ENCODE data around the gene CHTOP.
A peak's percentile ranks its signal among the peaks of the same experiment; 100 is the strongest.

DNA sequence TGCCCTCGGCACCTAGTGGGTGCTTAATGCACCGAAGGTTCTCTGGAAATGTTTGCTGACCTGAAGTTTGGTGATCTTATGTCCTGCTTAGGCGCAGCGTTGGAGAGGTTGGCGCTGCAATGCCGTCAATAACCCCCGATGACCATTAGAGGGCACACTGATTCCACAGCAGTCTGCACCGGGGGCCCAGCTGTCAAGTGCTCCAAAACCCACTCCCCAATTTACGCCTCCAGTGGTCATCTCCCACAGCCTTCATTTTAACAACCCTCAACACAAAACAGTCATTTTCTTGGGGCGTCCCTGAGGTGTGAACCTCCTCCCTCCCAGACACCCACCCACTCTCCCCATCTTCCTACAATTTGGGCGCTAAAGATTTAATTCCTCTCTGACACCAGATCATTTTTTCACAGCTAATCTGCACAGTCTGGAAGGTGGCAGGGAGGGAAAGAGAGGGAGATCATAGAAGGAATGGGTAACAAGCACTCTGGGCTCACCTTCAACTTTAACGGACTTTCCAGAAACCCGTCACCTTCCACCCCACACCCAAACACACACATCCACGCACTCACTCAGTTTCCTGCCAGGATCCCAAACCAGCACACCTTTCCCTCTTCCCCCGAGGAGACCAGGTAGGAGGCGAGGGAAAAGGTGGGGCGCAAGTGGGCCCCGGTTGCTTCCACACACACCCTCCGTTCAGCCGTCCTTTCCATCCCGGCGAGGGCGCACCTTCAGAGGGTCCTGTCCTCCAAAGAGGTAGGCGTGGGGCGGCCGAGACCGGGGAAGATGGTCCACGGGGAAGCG lies 44.1 kb downstream of the CHTOP start:
- TF ChIP-seq, protein P1, sequence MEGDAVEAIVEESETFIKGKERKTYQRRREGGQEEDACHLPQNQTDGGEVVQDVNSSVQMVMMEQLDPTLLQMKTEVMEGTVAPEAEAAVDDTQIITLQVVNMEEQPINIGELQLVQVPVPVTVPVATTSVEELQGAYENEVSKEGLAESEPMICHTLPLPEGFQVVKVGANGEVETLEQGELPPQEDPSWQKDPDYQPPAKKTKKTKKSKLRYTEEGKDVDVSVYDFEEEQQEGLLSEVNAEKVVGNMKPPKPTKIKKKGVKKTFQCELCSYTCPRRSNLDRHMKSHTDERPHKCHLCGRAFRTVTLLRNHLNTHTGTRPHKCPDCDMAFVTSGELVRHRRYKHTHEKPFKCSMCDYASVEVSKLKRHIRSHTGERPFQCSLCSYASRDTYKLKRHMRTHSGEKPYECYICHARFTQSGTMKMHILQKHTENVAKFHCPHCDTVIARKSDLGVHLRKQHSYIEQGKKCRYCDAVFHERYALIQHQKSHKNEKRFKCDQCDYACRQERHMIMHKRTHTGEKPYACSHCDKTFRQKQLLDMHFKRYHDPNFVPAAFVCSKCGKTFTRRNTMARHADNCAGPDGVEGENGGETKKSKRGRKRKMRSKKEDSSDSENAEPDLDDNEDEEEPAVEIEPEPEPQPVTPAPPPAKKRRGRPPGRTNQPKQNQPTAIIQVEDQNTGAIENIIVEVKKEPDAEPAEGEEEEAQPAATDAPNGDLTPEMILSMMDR (IDR thresholded peaks at IDR 0.05) = peak; percentile 78 to 95 (median 86)
- TF ChIP-seq POLR2AphosphoS5 (IDR thresholded peaks at IDR 0.05) (no peak), POLR2A (IDR thresholded peaks at IDR 0.05) (no peak)

Data from upper lobe of left lung (tissue), 4 donors.